ENCODE results near the gene C16orf74.

The C16orf74 gene

GRCh38 chr16:85750827-85751697 is at the start of gene C16orf74:
Gene C16orf74 (minus strand): TSS chr16:85751096. CDS start chr16:85735217, 15,879 bp downstream.
- DNase-seq, result no peak

- DNase-seq, result no peak
Observed at GRCh38 chr16:85800321-85800669, 49.4 kb upstream of the C16orf74 start.

GRCh38 chr16:85799497-85800320 is 48.8 kb upstream of the C16orf74 start, which contains the start of the genes COX4I1 and EMC8:
Gene COX4I1 (plus strand): TSS chr16:85799695. CDS start chr16:85801206, 1,511 bp downstream.
Gene EMC8 (minus strand): TSS chr16:85799544. CDS start chr16:85799295, 249 bp downstream.
- peak; percentile 96 for DNase-seq

DNA sequence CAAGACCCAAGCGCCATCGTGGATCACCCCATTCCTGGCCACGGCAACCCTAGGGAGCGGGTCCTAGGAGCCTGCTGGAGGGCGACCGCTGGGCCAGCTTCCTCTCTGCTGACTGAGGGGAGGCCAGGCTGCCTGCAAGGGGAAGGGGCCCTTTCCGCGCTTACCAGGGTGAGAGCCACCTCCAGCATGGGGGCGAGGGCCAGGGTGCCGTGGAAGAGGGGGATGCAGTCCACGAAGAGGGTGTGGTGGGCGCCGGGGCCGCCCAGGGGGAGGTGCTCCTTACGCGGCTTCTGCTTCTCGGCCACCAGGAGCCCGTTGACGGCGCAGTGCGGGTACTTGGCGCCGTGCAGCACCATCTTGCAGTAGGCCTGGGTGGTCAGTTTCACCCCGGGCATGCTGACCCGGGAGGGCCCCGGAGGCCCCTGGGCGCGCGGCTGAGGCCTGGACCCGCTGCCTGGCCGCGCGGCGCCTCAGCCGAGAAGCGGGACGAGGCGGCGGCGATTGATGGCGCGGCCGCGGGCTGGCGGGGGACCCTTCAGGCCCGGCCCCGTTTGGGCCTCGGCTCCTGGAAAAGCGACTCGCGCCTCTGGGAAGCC is 48.1 kb upstream of the C16orf74 start:
- peak; percentile 53 for DNase-seq

GRCh38 chr16:85798283-85798776 is 47.4 kb upstream of the C16orf74 start:
- DNase-seq, result no peak

DNA sequence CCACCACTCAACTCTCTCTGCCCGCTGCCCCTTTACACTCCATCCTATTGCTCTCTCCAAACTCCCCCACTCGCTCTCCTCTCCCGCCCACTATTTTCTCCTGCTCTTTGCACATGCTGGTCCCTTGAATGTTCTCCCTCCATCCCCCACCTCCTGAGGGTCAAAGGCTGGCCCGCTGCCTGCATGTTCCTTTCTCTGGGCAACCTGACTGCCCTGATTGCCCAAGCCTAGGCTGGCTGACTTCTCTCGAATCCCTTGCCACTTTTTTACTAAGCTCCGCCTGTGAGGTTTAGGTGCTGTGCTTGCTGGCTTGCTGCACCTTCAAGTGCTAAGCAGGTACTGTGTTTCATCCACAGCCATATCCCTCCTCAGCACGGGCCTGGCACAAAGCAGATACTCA is 45.7 kb upstream of the C16orf74 start:
- DNase-seq, result no peak

- no peak for DNase-seq
Observed at GRCh38 chr16:85796152-85796551, 45.3 kb upstream of the C16orf74 start.

GRCh38 chr16:85794696-85795095 is 43.8 kb upstream of the C16orf74 start:
- DNase-seq, result no peak

DNA sequence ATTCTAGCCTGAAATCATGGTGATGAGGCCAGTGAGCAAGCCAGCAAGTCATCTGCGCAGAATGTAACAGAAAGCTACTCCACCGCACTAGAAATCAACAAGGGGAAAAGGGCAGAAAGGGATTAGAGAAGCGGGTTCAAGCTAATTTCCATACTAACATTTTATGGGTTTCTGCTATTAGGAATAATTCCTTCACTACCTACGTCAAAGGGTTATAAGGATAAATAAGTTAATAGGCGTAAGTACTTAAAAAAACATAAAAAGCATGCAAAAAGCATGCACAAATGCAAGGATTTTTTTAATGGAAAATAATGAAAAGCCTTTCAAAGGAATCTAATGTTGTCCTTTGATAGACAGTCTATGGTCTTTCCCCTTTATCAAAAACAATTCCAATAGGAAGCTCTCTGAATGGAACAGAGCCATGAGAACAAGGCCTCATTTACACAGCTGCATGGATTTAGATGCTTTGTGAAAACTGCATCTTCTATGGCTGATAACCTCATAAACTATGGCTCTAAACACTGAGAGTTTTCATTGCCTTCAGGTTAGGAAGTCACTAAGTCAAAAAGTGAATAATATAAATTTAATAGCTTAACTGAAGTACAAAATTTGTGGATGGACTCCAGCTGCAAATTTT is 42.9 kb upstream of the C16orf74 start:
- DNase-seq, result no peak

GRCh38 chr16:85789773-85790172 is 38.9 kb upstream of the C16orf74 start:
- no peak for DNase-seq

DNA sequence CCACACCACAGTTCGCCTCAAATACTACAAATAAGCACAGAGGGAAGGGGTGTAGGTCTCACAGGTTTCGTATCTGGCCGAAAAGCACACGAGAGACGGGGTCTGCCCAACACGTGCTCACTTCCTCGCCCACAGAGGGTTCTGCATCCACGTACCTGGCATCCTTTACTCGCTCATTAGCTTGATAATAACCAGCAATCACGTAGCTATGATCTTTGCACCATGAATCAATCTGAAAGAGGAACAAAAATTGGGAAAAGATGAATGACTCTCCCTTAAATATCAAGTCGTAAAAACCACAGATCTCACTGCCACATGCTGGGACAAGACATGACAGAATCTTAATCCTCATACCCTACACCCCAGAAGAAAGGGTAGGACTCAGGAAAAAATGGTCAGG is 37.9 kb upstream of the C16orf74 start:
- DNase-seq, result no peak

DNA sequence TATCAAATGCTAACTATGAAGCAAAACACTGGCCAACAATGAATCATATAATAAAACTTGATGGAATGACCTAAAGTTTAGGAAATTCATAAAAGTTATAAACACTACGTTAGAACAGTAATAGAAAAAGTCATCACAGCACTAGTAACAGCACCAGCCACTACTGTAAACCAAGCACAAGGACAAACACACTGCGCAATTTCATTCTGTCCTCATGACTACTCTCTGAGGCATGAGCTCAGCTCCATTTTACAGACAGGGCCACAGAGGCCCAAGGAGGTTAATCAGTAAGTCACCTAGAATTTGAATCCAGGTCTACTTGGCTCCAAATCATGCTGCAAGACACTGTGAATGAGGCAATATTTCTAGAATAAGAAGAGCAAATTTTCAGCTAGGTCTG is 35.0 kb upstream of the C16orf74 start:
- DNase-seq, result no peak

- no peak for DNase-seq
Observed at GRCh38 chr16:85784813-85785212, 33.9 kb upstream of the C16orf74 start.

DNA sequence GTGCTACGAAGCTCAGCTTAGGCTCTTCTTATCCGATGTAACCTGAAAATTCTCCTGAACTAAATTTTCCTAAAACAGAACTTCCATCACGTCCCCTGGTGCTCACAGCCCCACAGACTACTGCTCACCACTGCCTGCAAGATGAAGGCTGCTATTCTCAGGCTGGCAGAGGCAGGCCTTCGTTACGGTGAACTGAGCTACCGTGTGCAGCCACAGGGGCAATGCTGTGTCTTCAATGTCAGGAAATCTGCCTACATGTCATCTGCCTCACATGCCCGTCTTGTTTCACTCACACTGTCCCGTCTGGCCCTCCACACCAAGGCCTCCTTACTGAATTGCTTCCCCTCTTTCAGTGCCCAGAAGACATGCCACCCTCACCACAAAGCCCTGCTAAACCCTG is 32.5 kb upstream of the C16orf74 start:
- DNase-seq, result no peak

GRCh38 chr16:85782451-85782850 is 31.6 kb upstream of the C16orf74 start:
- no peak for DNase-seq

DNA sequence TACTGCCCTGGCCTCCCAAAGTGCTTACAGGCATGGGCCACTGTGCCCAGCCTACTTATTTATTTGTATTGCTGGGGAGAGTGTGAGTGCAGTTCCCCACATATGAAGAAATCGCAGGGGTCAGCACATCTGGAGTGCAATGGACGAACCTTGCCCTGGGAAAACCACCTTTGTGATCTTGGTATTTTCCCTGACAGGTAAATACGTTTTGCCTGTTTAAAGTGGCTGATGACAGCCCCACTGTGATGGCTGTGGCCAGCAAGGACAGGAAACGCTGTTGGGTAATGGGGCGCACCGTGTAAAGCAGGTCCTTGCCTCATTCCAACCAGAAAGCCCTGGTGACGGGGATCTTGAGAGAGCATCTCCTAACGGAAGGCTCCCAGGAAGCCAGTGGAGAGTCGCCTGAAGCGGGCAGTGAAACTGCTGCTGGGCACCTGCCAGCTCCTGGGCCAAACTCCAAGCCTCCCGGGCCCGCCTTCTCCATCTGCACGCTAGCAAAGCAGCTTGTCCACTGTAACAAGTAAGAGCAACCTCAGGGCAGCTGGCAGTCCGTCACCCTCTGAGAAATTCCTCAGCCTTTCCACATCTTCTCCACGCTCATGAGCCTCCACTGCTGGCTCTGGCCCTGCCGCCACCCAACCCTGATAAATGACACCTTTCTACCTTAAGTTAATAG is 30.9 kb upstream of the C16orf74 start:
- peak; percentile 48 for DNase-seq

GRCh38 chr16:85781156-85781555 is 30.3 kb upstream of the C16orf74 start:
- no peak for DNase-seq

DNA sequence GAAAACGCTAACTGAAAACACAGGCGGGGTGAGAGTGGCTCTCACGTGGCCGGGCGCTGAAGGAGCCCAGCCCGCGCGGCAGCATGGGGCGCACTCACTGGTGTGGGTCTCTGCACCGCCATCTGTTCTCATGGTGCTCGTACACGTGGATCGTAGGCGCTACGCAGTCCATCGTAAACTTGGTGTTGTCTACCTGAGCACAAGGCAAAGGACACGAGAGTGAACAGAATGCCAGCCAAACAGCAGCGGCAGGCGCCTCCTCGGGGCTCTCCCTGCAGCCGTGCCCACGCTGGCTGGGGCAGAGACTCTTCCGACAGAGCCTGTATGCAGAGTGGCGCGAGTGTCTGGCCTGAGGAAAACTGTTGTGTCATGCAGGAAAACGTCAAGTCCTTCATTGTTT is 29.4 kb upstream of the C16orf74 start:
- DNase-seq, result no peak

GRCh38 chr16:85778873-85779272 is 28.0 kb upstream of the C16orf74 start:
- no peak for DNase-seq

DNA sequence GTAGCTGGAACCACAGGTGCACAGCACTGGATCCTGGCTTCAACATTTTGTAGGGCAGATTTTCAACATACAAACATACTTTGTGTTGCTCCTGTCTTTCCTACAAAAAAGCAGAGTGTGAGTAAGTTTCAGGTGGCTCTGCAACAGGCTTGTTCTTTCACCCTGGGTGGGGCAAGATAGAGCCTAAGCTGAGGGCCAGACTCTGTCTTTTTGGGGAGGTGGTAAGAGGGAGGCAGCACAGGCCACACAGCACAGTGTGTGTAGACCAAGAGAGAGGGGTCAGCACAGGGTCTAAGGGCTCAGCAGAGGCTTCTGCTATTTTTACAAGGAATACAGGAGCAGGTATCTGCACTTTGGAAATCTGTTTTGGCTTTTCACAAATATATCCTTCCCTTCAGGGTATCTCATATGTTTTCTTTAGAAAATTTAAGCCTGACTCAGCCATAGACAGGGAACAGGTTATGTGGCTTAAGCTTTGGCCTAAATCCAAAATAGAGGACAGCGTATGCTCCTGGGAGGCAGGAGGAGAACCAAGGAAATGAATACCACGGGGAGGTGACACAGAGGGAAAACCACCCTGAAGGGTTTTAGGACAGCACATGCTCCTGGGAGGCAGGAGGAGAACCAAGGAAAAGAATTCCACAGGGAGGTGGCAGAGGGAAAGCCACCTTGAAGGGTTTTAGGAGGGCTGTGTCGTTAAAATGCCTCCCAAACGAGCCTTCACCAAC is 26.9 kb upstream of the C16orf74 start:
- DNase-seq, result no peak

DNA sequence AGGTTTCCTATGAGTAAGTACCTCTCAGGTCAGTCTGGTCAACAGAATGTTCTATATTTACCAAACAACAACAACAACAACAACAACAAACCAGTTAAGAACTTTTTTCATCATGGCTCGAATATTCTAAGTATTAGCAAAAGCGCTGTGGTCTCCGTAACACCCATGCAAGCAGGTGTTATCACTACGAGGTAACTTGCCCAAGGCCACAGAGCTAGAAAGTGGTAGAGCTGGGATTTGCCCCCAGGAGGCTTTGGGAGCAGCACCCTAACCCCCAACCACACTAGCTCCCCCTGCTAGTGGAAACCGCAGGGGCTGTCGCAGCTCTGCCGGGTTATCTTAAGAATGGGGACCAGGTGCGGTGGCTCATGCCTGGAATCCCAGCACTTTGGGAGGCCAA is 23.9 kb upstream of the C16orf74 start:
- DNase-seq, result no peak
